NCI-H446 treated with DMSO at 0.1 percent for 48 hours (cell line): ENCODE data around the gene RANBP6.
A peak's percentile ranks its signal among the peaks of the same experiment; 100 is the strongest.
"Not testable (repeated sequence)": the region's sequence is repeated elsewhere in the genome, so short reads cannot be mapped to it uniquely, and the experiment has no call there.

Source experiments
- DNase-seq: peaks from one replicate; lab custom pipeline; 2025; lab: John Stamatoyannopoulos, UW

Gene RANBP6

DNA sequence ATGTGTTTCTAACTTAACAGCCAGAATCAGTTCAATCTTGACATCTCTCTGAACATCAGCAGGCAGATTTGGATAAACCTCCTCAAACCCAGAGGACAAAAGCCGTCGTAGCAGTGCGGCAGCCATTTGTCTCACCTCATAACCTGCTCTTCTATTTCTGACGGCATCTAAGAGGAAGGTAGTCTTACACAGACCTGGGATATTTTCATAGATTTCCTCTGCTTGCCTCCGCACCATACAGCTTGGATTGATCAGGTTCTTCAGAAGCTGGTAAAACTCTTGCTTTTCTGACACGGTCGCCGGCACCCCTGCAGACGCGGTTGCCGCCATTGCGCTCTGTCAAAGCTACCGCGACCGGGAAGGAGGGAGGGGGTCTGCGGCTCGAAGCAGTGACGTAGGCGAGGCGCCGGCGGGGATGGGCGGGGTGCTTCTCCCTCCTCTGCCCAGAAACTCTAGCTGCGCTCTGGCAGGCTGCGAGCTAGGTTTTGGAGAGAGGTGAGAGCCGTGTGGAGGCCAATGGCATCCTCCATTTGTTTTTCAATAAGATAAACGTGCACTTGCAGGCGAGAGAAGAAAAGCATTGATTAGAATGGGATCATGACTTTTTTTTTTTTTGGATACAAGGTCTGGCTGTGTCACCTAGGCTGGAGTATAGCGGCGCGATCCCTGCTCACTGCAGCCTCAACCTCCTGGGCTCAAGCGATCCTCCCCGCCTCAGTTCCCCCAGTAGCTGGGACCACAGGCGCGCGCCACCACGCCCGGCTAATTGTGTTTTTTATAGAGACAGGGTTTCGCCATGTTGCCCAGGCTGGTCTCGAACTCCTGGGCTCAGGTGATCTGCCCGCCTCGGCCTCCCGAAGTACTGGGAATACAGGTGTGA, at the start of gene RANBP6:
RANBP6 (minus strand) TSS at position 347 of the 880 bp plus-strand sequence; CDS start at position 330, 17 bp downstream.
- DNase-seq, result peak; percentile 88

DNA sequence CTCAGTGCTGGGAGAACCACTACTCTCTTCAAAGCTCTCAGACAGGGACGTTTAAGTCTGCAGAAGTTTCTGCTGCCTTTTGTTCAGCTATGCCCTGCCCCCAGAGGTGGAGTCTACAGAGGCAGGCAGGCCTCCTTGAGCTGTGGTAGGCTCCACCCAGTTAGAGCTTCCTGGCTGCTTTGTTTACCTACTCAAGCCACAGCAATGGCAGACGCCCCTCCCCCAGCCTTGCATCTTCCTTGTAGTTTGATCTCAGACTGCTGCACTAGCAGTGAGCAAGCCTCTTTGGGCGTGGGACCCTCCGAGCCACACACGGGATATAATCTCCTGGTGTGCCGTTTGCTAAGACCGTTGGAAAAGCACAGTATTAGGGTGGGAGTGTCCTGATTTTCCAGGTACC, 47.7 kb upstream of the RANBP6 start:
- not testable (repeated sequence) for DNase-seq

DNA sequence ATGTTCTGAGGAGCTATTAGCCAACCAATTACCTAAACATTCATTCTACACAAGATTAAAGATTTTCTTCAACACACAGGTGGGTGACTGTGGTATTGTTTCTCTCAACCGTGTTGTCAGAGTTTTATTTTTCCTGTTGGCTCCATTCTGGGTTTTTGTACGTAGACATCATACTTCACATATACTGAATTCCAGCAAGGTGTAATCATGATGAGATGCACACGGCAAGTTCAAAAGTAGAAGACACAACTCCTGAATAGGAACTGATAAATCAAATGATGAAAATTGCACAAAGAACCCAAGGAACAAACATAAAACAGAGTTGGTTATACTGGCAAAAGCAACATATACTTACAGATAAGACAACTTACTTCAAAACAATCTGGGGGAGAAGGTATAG, 40.2 kb upstream of the RANBP6 start:
- DNase-seq, result no peak

DNA sequence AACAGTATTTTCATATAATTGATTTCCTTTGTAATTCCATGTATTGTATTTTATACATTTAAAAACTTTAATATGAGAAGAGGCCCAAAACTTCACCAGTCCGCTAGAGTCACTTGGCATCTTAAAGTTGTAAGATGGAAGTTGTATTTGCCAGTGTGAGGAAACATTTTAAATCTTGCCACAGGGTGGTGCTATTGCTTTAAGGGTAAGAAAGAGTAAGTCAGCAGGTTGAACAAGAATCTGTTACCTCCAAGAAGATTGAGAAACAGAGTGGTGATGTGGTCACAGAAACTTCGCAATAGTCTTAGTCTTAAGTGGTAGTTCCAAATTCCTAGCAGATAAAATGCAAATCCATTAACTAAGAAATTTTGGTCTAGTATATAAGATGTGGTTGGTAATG, 39.8 kb upstream of the RANBP6 start:
- DNase-seq, result peak; percentile 59

DNA sequence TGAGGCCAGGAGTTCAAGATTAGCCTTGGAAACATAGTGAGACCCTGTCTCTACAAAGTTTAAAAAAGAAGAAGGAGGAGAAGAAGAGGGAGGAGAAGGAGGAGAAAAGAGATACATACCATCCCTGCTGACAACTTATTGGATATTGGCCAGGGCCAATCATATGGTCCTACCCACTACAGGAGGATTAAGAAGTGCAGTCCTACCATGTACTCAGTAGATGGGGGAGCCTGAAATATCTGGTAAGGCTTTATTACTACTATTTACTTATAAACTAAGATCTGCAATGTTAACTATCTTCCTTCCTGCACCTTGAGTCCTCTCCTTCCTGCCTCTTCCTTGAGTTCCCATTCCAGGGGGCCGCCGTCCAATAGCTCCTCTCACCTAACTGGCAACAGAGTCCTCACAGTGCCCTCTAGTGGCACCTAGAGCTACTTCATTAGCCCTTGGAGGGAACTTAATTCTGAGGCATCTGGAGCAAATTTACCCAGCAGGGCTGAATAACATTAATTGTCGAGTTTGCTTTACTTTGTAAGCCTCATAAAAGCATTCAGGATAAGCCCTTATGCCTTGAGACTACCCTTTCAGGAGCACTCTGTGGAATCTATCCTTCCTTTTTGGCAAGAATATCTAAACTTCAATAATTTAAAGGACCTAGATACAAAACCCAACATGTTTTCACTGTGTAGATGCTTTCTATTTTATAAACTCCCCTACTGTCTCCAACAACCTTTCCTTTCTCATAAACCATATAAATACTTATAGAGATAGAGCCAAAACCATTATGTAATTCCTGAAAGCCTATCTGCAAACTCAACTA, 39.1 kb upstream of the RANBP6 start:
- DNase-seq, result peak; percentile 62

DNA sequence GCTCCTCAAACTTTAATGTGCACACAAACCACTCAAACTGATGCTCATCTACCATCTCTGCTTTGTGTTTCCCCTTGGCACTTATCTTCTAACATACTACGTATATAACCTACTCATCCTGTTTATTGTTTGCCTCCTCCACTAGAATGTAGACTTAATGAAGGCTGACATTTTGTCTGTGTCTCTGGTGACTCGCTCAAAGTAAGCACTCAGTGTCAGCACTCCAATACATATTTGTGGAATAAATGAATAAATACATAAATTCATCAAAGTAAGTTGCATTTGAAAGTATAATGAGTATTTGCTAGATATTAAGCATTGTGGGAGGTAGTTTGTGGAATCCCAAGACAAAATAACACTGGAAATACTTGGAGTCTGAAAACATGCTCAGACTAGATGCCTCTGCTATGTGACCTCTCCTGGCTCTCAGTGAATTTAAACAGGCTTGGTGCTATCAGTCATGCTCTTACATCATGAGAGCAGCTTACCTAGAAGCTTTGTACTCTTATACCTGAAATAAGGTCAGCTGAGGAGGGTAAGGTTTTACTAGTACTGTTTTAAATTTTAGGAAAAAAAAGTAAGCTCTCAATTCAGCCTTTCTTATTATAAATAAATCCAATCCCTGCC, 37.0 kb upstream of the RANBP6 start:
- no peak for DNase-seq

DNA sequence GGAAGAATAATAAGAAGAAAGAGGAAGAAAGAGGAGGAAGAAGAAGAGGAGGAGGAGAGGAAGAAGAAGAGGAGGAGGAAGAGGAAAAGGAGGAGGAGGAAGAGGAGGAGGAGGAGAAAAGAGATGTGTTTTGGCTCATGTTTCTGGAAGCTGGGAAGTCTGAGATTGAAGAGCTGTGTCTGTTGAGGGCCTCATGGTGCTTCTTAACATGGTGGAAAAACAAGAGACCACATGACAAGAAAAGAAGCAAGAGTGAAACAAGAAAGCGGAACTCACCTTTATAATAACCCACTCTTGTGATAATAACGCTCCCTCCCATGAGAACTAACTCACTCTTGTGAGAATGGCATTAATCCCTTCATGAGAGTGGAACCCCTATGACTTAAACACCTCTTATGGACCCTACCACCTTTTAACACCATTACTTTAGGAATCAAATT, 36.1 kb upstream of the RANBP6 start:
- DNase-seq, result no peak

DNA sequence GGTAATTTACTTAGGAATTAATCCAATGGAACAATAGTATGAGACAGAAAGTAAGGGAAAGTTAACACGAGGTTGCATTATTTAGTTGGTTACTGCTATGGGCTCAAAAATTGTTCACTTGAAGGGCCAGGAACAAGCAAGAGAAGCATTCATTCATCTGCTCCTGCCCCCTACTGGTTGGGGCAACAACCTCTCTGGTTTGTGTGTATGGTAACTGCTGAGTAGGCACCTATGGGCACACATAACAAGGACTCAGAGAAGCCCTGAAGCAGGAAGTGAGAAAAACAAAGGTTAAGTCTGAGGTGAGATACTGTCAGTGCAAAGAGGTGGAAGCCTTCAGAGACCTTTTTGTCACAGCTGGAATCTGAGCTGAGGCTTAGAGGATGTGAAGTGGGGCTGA, 34.4 kb upstream of the RANBP6 start:
- DNase-seq, result no peak

DNA sequence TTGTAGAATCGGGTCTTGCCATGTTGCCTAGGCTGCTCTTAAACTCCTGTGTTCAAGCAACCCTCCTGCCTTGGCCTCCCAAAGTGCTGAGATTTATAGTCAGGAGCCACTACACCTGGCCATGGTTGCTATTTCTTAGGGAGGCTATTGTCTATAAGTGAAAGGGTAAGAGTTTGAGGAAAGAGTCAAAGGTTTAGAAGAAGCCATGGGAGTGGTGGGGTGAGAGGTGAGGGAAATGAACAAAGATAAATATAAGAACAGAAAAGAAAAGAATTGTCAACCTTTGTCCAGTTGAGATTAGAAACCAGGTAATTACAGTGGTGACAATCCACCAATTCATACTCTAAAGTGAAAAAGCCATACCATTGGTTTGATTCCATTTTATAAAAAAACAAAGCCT, 32.6 kb upstream of the RANBP6 start:
- no peak for DNase-seq

DNA sequence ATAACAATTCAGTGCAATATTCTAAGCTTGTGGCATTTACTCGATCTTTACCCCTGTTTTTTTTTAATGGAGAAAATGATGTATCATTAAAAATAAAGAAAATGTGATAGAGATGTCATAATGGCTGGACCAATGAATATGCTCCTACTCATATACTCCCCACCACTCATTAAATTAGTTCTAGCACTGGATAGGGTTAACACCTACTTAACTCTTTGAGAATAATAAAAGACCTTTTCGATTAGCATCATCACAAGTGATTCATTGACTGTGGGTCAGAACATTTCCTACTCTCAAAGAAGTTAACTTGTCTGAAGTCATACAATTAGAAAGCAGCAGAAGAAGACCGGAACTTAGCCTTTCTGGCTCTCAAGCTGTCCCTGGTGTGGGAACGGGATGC, 31.6 kb upstream of the RANBP6 start:
- DNase-seq, result no peak

DNA sequence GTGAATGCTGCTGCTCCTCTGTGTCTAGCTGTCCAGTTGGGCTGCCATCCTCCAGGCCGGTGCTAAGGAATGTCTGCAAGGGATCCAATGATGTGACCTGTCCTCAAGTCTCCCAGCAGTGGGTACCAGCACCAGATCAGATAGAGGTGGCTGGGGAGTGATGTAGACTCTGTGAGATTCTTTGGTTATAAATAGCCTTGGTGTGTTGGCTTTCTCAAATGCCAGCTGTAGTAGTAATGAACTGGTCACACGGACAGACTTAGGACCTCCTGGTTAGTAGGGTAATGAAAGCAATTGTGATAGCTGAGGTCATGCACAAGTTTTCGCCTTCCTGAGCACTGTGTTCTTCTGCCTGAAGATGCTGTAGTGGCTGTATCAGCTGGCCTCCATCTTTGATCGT, 29.9 kb upstream of the RANBP6 start:
- DNase-seq, result no peak

DNA sequence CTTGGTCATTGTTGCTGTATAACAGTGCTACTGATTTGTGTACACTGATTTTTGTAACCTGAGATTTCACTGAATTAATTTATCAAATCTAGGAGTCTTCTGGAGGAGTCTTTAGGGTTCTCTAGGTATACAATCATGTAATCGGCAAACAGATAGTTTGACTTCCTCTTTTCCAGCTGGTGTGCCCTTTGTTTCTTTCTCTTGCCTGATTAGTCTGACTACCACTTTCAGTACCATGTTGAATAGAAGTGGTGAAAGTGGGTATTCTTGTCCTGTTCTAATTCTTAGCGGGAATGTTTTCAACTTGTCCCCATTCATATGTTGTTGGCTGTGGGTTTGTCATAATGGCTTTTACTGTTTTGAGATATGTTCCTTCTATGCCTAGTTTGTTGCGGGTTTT, 24.7 kb upstream of the RANBP6 start:
- DNase-seq, result no peak

DNA sequence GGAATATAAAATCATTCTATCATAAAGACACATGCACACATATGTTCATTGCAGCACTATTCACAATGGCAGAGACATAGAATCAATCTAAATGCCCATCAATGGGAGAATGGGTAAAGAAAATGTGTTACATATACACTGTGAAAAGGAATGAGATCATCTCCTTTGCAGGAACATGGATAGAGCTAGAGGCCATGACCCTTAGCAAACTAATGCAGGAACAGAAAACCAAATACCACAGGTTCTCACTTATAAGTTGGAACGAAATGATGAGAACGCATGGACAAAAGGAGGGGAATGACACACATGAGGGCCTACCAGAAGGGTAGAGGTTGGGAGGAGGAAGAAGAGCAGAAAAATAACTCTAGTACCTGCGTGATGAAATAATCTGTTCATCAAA, 21.0 kb upstream of the RANBP6 start:
- no peak for DNase-seq

DNA sequence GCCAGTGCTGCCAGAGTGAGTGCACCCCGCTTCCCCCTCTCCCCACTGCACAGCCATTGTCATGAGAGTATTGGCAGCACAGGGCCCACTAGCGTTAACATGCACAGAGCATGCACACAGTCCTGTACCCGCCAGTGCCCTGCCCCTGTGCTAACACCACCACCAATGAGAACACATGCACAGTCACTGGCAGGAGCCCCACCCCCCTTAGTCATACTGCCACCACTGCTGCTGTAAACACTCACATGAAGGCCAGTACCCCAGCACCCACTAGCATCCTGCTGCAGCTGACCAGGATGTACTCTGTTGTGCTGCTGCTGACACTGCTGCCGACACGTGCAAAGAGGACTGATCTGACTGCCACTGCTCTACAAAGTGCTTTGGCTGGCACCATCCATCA, 19.5 kb upstream of the RANBP6 start:
- no peak for DNase-seq

DNA sequence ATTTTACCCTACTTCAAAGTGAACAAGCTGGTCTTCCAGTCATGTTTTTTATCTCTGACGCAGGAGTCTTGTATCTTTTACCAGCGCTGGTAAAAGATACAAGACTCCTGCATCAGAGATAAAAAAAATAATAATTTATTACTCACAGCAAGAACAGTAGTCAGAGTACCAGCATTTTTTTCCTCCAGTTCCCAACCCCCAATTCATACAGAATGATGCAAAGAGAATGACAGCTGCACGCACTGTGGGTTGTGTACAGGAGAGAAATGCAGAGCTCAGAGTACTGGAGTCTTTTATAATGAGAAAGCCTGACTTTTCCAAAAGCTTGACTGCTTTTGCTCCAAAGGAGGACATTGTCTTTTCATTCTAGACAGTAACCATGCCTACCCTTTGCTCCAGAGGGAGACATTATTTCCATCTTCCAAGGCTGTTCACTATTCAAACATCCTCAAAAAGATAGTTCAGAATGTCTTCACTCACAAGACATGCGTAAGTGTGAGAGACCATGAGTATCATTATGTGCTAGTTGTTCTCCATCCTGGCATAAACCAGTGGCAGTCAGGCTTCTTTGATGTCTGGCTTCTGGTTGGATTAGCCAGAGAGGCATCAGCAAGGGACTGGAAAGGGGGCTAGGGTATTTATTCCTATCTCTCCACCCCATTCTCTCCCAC, 14.3 kb upstream of the RANBP6 start:
- DNase-seq, result no peak

DNA sequence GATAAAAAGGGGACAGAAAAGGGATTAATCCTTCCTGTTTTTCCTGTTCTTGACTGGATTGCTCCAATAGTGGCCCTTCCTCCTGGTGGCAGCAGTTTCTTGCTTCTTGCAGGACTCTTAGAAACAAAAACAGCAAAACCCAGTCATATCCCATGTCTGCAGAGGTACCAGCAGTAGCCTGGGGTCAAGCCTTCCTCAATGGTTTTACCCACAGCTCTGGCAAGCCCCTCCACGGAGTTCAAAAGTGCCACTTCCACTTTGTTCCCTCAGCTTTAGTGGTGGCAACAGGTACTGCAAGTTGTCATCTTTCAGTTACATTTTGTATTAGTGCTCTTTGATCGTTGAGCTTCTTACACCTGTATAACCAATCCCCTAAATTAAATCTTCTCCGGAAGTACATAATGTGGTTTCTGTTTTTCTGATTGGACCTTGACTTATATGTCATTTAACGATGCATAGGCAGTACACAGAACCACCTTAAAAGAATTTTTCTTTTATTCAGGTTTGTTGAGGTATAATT, 8.7 kb upstream of the RANBP6 start:
- no peak for DNase-seq

DNA sequence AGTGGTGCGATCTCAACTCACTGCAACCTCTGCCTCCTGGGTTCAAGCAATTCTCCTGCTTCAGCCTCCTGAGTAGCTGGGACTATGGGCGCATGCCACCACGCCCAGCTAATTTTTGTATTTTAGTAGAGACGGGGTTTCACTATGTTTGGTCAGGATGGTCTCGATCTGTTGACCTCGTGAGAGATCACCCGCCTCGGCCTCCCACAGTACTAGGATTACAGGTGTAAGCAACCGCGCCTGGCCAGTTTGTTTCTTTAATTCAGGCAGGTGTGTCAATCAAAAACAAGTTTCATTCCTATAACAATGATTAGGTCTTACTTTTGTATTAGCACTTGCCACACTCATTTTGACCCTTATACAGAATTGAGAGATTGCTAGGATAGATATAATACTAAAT, 1.6 kb upstream of the RANBP6 start:
- not testable (repeated sequence) for DNase-seq

DNA sequence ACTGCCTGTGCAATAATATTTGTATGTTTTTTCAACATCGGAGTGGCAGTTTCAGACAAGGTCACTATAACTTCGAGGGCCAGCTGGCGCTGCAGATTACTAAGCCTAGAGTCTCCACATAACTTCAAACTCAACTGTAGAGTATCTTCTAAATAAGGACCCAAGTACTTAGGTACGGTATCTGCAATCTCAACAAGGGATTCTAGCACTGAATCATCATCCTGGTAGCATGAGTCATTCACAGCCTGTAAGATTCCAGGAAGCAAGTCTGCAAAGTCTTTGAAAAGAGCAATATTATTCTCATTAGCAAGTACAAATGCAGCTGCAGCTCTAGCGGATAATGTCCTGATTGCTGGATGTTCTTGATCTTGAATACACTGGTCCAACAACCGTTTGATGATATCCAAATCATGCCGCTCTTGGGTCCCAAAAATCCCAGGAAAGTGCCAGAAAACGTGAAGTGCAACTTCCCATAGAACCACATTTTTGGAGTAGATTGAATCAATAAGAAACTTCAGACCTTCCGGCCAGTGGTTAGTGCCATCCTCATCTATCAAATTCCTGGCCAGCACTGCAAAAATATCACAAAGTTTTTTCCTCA, 654 bp downstream of the RANBP6 start:
- DNase-seq, result no peak

DNA sequence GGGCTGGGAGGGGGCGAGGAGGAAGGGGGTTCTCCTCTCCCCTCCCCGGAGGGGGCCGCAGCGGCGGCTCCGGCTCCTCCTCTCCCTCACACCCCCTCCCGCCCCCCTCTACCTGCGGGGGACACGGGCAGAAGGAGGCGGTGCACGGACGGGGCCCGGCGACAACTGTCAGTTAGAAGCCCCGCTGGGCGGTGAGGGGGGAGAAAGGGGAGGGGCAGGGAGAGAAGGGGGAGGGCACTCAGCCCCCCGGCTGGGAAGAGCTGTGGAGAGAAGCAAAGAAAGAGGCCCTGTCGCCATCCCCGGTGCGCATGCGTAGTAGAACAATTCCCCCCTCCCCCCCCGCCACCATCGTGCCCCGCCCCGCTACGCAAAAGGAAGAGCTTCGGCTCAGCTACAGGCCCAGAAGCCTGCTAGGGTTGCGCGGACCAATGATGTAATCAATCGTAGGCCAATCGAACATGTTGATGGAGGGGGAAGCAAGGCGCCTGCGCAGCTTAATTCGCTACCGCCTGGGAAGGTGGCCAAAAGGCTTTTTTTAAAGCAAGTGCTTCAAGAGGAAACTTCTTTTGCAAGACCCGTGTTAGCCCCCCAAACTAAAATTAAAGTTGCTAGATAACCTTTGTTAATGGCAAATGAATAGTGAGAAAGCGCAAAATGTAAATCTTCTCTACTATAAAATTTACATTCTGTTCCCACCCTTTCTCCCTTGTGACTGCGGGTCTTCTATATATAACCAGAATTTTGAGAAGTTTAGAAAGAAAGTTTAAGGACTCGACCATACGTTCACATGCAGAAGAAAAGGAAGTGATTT, 7.0 kb downstream of the RANBP6 start:
- DNase-seq, result peak; percentile 100

DNA sequence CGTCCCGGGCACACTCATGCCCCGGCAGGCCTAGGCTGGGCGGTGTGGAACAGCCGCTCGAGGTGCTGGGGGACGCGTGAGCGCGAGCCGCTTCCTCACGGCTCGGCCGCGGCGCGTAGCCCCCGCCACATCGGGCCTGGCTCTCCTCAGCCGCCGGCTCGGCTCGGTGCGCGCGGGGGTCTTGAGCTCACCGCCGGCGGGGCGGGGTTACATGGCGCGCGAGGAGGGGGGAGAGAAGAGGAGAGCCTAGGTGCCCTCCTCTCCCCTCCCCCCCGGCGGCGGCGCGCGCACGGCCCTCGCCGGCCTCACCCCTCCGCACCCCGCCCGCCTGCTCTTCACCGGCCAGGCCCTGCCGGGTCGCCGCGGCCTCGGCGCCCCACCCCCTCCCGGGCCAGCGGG, 7.7 kb downstream of the RANBP6 start:
- DNase-seq, result peak; percentile 50
